ENCODE measurements around the gene XXYLT1.
A peak's percentile ranks its signal among the peaks of the same experiment; 100 is the strongest.

GRCh38 chr3:195250473-195251251 is 20.3 kb downstream of the XXYLT1 start:
- TF ChIP-seq CTCF (conservative IDR thresholded peaks at IDR 0.05; ENCODE audit: low read depth, low read length) (peak; percentile 20; the same call in 1 of the 2 replicates), USF2 (IDR thresholded peaks at IDR 0.05; ENCODE audit: low read depth, low read length) (no peak), ELK1 (IDR thresholded peaks at IDR 0.05; ENCODE audit: borderline replicate concordance, low read depth, low read length) (no peak), POLR2A (IDR thresholded peaks at IDR 0.05; ENCODE audit: low read depth, low read length) (no peak), FOS (IDR thresholded peaks at IDR 0.05; ENCODE audit: low read depth, low read length) (no peak), SMC3 (IDR thresholded peaks at IDR 0.05; ENCODE audit: low read depth, low read length) (no peak), MXI1 (IDR thresholded peaks at IDR 0.05; ENCODE audit: borderline replicate concordance, low read depth, low read length) (no peak), RFX5 (IDR thresholded peaks at IDR 0.05; ENCODE audit: low read depth, low read length) (no peak), RCOR1 (IDR thresholded peaks at IDR 0.05; ENCODE audit: insufficient replicate concordance, low read length) (no peak)

All from IMR-90 (cell line).